HG03095 (cell line): ENCODE results near the gene SYDE1.

ENCODE experiments used
- ATAC-seq: cut with Tn5 transposase; IDR thresholded peaks from one replicate; pipeline ENCODE4 v1.9.1; 2021; ENCODE audit warnings: moderate library complexity; ENCODE audit not compliant: unreplicated experiment

The SYDE1 gene

DNA sequence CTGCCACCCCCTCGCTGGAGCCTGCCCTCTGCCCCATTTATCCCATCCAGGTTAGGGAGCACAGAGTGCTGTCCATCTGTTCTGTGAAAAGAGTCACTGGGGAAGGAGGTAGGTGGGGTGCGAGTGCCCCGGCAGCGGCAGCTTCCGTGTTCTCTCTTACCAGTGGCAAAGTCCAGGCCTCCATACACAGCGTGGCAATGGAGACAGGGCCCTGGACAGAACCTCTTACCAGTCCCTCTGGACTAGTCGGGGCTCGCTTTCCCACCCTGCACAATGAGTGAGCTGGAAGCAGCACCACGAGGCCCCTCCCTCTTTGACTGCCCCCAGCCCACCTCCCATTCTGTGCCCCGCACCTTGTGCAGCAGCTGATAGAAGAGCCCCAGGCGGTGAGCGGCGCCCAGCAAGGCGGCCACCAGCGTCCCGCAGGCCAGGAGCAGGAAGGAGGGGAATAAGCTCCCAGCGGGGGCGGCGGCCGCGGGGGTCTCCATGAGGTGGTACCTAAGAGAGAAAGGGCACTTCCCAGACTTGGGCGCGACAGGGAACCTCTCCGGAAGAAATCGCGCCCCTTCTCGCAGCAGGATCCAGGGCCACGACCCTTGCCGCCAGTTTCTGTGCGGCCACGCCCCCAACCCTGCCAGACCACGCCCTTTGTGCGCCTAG lies 17.5 kb downstream of the SYDE1 start:
- no peak for ATAC-seq

DNA sequence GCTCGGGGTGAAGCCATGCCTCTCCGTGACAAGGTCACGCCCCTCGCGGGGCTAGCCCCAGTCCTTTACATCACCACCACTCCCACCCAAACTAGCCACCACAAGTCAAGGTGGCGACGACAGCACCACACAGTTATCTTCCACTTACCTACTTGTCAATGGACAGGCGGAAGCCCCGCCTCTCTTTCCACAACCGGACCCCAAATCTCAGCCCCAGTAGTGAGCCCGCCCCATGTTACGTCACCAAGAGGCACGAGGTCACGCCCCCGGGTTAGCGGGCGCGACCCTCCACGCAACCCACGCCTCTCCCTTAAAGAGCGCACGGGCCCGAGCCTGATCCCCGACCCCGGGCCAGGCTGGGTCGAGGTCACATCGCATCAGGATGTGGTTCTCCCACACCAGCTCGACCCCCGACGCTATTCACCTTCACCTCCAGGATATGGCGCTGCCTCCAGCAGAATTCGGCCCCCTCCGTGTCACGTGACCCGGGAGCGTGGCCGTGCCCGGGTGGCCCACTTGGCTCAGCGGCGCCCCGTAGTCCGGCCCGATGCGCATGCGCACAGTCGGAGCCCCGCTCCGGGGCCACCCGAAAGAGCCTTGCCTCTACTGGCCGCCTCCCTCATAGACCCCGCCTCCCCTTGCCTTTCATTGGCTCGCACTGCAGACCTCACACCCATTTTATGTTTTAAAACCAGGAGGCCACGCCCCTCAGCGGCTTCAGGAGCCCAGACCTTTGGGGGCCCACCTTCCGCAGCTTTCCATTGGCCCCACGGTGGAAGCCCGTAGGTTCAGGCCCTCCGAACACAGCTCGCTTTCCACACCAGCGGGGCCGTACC lies 18.2 kb downstream of the SYDE1 start:
- peak; percentile 71 for ATAC-seq

DNA sequence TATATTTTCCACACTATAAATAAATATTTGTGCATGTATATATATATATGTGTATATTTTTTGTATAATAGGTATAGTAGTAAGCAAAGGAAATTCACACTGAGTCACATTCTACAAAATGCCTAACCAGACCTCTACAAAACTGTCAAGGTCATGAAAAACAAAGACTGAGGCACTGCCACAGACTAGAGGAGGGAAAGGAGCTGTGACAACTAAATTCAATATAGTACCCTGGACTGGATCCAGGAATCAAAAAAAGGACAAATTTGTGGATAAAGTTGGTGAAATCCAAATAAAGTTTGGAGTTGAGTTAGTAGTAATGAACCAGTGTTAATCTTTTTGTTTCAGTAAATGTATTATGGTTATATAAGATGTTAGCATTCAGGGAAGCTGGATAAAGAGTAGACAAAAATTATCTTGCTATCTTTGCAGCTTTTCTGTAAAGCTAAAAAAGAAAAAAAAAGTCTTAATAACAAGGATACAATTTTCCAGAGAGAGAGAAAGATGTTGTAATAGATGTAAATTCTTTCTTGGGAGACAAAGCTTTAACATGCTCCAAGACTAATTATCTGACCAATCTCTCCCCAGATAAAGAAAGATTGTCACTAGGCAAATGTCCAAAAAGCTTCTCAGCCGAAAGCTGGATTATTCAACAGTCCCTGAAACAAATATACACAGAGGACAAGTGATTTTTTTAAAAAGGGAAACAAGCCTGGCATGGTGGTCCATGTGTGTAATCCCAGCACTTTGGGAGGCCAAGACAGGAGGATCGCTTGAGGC lies 19.1 kb downstream of the SYDE1 start:
- no peak for ATAC-seq

DNA sequence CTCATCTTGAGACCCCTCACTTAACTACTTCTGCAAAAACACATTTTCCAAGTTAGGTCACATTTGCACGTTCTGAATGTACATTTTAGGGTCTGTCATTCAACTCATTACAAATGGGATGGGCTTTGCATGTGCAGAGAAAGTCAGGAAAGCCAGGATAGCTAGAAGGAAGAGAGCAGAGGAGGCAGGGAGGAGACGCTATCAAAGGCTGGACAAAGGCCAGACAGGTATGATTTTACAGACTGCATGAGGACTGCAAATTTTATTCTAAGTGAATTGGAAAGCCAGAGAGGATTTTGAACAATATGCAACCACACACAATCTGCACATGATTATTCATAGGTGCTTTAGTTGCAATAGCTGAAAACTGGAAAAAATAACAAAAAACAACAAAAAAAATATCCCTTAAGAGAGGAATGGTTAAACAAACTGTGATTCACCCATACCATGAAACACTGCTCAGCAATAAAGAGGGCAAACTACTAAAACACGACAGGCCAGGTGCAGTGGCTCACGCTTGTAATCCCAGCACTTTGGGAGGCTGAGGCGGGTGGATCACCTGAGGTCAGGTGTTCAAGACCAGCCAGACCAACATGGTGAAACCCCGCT lies 21.1 kb downstream of the SYDE1 start:
- no peak for ATAC-seq

DNA sequence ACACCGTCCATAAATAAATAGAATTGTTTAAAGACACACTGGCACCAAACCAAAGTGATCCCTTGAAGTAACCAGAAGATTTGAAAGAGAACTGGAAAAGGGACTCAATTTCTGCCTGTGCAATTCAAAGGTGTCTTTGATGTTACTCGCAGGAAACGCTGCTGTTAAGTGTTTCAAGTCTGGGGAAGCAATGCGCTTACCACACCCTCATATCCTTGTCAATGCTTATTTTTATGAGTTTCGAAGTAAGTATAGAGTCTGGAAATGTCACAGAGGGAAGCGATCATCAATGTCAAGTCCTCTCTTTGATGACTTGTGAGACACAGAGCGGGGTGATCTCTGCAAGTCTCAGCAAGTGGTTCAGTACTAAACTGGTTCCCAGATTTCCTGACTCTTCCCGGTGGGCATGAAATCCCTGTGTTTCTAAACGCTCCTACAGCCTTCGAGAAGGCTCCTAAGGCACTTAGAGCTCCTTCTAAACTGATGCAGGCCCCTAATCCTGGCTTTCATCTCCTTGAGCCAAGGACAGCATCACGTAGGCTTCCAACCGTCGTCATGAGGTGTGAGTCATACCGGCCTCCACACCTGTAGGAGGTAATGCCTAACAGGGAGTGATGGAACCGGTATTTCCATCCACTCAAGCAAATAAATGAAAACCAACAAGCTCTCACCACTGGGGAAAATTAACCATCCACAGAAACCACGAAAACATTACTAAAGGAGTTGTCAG lies 22.8 kb downstream of the SYDE1 start:
- no peak for ATAC-seq

DNA sequence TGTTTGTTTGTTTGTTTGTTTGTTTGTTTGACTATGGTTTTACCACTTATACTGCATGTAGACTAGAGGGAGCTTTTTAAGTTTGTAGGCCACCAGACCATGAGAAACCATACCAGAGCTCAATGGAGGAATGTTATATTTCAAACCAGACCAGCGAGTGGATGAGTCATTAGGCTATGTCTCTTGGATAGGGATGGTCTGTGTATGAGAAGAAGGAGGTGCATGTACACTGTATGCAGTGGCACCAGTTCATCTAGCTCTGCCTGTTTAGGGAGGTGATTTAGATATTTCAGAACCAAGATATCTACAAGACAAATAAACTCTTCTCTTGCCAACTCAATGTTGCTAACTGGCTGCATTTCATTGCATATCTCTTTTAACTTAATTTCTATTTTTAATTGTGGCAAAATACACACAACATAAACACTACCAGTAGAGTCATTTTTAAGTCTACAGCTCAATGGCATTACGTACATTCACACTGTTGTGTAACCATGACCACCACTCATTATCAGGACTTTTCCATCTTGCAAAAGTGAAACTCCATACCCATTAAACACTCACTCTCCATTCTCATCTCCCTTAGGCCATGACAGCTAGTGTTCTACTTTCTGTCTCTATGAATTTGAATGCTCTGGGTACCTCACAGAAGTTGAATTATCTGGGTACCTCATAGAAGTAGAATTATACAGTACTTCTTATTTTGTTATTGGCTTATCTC lies 29.2 kb downstream of the SYDE1 start:
- no peak for ATAC-seq

DNA sequence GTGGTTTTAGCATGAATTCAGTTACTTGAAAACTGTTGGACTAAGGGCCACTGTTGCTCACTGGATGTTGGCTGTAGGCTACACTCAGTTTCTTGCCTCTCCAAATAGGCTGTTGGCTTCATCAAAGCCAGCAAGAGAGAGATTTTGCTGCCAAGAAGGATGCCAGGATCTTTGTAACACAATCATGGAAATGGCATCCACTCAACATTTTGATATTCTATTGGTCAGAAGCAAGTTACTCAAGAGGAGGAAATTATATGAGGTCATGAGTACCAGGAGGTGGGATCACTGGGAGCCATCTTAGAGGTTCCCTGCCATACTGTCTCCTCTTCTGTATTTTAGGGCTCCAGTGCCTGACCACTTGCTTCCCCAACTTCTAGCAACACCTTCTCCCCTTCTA lies 30.6 kb downstream of the SYDE1 start:
- ATAC-seq: no peak

DNA sequence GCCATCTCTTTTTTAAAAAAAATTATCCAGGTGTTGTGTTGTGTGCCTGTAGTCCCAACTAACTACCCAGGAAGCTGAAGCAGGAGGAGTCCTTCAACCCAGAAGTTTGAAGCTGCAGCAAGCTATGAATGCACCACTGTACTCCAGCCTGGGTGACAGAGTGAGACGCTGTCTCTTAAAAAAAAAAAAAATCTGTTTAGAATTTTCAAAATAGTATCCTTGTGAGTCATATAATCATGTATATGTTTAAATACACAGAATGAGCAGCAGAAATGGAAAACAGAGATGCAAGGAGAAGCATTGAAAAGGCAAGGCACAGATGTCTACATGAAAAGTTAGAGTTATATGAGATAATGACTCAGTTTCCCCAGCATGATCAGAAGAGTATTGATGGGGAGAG lies 31.2 kb downstream of the SYDE1 start:
- no peak for ATAC-seq

DNA sequence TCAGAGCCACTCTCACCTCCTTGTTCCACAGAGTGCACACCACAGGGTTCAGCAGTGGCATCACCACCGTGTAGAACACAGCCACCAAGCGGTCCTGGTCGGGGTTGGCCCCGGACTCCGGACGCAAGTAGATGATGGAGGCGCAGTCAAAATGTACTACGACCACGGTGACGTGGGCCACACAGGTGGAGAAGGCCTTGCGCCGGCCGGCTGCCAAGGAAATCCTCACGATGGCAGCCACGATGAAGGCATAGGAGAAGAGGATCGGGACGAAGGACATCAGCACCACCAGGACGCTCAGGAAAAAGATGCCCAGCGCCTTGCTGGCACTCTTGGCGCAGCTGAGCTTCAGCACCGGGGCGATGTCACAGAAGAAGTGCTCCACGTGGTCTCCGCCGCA lies 33.9 kb downstream of the SYDE1 start:
- ATAC-seq: no peak

- no peak for ATAC-seq
Measured at GRCh38 chr19:15142313-15142712, 35.1 kb downstream of the SYDE1 start.

DNA sequence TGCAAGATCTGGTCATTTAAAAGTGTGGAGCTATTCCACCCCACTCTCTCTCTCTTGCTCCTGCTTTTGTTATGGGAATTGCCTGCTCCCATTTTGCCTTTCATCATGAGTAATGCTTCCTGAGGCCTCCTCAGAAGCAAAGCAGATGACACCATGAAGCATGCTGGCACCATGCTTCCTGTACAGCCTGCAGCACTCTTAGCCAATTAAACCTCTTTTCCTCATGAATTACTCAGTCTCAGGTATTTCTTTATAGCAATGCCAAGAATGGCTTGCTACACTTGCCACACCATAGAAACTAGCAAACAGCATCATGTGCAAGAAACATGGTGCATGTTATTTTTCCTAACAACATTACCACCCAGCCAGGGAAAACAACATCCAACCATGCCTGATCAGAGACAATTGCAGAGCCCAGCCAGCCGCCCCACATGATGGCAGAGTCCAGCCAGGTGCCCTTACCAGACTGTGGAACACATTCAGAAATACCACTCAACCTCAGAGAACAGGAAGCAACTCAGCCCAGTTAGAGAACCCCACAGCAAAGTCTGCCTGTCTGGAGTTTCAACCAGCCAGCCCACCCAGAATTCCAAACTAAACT lies 36.9 kb downstream of the SYDE1 start:
- no peak for ATAC-seq

DNA sequence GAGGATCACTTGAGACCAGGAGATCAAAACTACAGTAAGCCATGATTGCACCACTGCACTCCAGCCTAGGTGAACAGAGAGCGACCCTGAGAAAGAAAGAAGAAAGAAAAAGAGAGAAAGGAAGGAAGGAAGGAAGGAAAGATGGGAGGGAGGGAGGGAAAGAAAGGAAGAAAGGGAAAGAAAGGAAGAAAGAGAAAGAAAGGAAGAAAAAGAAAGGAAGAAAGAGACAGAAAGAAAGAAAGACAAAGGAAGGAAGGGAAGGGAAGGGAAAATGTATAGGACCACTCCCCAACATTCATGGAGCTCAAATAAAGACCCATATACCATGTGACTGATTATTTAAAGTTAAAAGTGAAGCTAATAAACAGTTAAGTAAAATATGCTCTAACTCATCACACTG lies 39.9 kb downstream of the SYDE1 start:
- no peak for ATAC-seq

DNA sequence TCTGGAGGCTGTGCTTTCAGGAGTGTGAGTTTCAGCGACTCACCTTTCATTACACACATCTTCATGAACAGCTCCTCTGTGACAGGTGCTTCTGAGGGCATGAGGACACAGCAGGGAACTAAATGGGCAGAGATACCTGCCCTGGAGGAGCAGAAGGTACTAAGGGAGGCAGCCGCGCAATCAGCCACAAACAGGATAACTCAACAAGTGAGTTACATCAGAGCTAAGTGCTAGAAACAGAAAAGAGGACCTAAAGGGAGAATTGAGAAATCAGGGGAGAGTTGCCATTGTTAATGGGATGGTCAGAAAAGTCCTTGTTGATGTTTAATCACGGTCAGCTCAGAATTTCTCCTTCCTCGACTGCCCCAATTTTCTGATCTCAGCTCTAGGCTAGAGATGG lies 42.5 kb downstream of the SYDE1 start:
- no peak for ATAC-seq

DNA sequence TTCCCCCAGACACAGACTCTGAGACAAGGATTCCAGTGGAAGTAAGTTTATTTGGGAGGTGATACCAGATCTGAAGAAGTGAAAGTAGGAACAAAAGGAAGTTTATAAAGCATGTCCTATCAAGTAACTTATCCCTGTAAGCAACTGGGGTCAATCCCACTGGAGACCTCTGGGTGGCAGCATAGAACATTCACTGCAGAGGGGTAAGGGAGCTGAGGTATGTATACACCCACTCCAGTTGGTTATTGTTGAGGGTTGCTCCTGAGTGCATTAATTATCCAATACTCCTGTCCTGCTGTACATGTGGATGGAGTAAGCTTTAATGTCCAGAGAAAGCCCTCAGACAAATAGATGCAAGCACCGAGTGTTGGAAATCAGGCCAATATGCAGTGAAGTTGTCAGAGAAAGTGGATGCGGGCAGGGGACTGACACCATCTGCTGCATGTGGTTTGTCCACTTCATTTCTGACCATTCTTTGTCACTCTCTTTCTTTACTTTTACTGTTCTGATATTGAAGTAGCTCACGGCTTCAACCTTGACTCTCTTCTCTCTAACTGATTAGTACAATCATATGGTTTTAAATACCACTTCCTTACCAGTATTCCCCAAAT lies 46.9 kb downstream of the SYDE1 start:
- no peak for ATAC-seq

GRCh38 chr19:15155296-15155695 lies 48.1 kb downstream of the SYDE1 start:
- ATAC-seq: no peak

GRCh38 chr19:15156391-15156790 lies 49.2 kb downstream of the SYDE1 start:
- ATAC-seq: no peak

GRCh38 chr19:15159251-15159650 lies 52.0 kb downstream of the SYDE1 start:
- ATAC-seq: no peak

- ATAC-seq: no peak
Measured at GRCh38 chr19:15161028-15161984, 54.1 kb downstream of the SYDE1 start.
